NCI-H128 (cell line): ENCODE results near the gene GUCA2B.

Source experiments
- DNase-seq: peaks from one replicate; lab custom pipeline; 2025; ENCODE audit not compliant: unreplicated experiment; lab: John Stamatoyannopoulos, UW

GUCA2B gene

DNA sequence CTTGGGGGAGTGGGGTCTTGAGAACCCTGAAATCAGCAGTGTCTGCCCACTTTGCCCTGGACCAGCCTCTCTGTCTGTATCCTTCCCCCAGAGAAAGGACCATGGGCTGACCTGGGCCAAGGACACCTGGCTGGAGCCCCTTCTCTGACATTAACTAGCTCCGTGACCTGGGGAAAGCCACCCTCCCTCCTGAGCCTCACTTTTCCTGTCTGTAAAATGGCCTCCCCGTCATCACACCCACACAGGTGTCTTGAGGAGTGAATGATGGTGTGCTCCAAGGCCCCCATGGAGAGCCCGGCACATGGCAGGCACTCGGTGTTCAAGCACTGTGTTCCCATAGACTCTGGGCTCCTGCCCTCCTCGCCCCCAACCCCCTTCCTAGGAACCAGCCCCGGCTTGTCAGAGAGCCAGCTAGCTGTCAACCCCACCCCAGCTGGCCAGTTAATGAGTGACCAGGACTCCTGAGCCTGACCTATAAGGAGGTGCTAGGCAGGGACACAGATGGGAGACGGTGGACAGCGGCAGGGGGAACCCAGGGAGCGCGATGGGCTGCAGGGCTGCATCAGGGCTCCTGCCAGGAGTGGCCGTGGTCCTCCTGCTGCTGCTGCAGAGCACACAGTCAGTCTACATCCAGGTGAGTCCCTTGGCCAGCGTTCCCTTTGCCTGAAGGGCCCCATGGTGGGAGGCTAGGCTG lies at the start of gene GUCA2B:
Gene GUCA2B (plus strand): TSS at position 504 of the 694 bp plus-strand sequence. CDS start 41 bp downstream, at position 545.
- no peak for DNase-seq

DNA sequence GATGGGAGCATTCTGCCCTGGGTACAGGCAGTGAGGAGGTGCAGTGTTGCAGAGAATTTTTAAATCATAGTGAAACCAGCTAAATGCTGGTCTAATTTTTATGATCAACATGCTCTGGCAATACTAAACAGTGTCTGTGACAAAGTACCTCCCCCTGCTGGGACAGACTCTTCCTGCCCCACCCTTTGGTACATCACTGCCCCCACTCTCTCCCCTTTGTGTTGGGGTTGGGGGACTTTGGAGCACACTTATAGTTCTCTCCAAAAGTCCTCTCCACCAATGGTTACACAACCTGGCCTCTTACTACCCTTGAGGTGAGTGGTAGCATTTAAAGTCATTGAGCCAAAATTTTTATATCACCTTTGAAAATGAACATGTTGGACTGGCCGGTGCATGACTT lies 48.2 kb upstream of the GUCA2B start:
- DNase-seq = no peak

DNA sequence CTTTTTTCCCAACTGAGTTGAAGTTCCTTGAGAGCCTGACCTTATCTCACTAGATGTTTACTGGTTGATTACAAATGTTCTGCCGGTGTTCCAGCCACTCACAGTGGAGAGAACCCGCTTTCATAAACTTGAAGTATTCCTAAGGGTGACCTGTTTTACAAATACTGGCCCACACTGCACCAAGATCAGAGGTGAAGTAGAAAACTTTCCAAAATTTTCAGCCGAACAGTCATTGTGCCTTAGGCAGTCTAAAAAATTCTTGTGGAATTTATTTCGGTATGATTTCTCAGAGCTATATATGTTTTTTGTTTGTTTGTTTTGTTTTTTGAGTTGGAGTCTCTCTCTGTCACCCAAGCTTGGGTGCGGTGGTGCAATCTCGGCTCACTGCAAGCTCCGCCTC lies 44.9 kb upstream of the GUCA2B start:
- no peak for DNase-seq

DNA sequence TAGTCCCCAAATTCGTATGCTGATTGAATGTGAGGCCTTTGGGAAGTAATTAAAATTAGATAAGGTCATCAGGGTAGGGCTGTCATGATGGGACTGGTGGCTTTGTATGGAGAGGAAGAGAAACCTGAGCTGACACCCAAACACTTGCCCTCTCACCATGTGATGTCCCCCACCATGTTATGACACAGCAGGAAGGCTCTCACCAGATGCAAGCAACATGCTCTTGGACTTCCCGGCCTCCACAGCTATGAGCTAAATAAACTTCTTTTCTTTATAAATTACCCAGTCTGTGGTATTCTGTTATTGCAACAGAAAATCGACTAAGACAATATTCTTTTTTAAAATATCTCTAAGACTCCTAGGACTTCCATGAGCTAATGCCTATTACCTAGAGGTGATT lies 43.6 kb upstream of the GUCA2B start:
- no peak for DNase-seq

DNA sequence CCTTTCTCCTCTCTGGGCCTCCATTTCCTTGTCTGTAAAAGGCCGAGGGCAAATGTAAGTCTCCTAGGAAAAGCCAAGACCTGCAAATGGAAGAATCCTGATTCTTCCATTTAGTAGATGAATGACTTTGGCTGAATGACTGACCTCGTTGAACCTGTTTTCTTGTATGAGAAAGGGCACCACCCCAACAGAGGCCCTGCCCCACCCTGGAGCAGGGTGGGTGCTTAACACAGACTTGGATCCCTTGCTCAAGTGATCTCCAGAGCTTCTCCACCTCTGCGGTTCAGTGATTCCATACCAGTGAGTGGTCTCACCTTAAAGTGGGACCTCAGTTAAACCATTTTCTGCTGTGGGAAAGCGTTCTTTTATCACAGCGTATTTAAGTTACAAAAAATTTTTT lies 39.0 kb upstream of the GUCA2B start:
- DNase-seq = no peak

- DNase-seq = no peak
These were observed 36.0 kb upstream of the GUCA2B start for GRCh38 chr1:42117214-42117613.

DNA sequence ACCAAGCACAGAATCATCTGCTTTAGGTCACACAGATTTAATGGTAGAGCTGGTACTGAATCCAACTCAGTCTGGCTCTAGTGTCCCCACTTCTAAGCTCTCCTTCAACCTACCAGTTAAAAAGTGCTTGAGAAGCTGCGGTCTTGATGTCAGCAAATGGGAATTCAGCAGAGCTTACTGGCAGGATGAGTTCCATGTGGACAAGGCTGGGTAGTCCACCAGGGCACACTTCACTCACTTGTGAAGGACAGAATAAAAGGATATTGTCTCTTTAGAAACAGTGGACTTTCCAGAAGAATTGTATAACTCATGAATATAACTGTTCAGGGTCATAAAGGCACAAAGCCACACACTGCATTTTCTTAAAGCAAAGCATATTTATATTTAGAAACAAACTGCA lies 35.1 kb upstream of the GUCA2B start:
- DNase-seq = no peak

GRCh38 chr1:42122408-42122807 lies 30.8 kb upstream of the GUCA2B start:
- DNase-seq = no peak

GRCh38 chr1:42125552-42125951 lies 27.7 kb upstream of the GUCA2B start:
- DNase-seq = no peak

- DNase-seq = no peak
These were observed 25.4 kb upstream of the GUCA2B start for GRCh38 chr1:42127767-42128166.

DNA sequence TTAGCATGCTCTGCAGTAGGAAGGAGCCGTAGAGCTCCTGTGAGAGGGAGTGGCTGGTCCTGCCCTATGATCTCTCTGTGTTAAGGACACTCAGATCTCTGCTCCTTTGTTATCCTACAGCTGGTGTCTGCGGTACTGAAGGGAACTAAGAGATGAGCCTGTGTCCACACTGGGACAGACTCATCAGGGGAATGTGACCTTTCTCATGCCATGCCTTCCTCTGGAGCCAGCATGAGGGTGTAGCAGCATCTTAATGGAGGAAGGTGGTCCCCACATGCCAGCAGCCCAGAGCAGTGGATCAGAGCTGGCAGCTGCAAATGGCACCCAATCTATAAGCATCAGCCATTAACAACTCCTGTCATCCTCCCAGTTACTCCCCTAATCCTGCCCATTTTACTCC lies 24.7 kb upstream of the GUCA2B start:
- no peak for DNase-seq

GRCh38 chr1:42128964-42129363 lies 24.2 kb upstream of the GUCA2B start:
- no peak for DNase-seq

DNA sequence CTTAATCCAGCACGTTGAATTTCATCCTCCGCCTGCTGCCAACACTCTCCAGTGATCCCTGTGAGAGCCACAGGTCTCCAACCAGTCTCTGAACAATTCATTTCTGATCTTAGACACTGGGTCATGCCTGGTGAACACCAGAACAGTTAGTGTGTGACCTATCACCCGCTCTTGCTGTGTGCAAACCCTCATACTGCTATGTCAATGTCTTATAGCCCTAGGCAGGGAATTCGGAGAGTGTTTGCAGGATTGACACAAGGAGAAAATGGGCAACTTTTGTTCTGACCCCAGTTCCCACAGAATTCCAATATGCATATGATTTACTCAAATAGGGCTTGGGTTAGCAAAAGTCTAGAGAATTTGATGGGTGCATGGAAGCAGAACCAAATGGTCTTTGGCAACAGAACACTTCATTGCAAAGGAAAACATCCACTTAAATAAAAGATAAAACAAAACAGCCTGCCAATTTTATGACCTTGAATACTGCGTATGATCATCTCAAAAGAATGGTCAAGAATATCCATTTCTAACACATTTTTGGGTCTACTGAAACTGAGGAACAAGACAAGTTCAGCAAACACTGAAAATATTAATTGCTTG lies 23.0 kb upstream of the GUCA2B start:
- DNase-seq = no peak

GRCh38 chr1:42133390-42133789 lies 19.8 kb upstream of the GUCA2B start:
- DNase-seq = no peak

- DNase-seq = no peak
These were observed 19.2 kb upstream of the GUCA2B start for GRCh38 chr1:42133809-42134526.

GRCh38 chr1:42135426-42135825 lies 17.8 kb upstream of the GUCA2B start:
- DNase-seq = no peak

DNA sequence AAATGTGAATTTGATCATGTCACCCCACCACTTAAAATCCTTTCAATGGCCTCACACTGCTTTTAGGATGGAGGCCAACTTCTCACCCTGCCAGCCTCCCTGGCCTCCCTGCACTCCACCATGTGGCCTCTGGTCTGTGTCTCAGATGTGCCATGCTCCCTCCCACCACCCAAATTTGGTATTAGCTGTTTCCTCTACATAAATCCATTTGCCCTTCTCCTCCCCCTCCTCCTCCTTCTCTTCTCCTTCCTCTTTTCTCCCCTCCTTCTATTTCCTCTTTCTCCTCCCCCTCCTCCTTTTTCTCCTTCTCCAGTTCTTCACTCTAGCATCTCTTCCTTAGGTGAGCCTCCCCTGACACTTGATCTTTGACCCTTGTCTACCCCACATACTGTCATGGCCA lies 16.7 kb upstream of the GUCA2B start:
- DNase-seq = no peak

DNA sequence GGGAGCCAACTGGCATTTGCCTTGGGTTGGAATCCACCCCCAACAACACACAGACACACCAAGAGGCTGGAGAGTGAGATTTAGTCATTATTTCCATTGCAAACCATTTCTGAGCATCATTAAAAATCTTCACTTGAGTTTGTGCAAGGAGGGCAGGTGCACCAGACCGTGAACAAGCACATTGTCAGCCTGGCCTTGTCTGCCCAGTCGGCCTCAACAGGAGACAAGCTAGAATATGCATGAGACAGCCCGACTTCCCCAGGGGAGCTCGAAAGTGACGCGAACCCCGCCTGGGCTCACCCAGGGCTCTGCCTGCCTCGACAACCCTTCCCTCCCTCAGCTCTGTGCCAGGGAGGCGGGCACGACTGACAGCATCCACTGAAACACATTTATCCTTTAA lies 15.4 kb upstream of the GUCA2B start:
- DNase-seq = no peak

DNA sequence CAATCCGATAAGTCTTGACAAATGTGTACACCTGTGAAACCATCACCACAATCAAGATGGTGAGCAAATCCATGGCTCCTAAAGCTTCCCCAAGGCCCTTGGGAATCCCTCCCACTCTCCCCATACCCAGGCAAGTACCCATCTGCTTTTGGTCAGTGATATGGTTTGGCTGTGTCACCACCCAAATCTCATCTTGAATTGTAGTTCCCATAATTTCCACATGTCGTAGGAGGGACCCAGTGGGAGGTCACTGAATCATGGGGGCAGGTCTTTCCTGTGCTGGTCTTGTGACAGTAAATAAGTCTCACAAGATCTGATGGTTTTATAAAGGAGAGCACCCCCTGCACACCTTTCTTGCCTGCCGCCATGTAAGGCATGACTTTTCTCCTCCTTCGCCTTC lies 14.6 kb upstream of the GUCA2B start:
- no peak for DNase-seq

DNA sequence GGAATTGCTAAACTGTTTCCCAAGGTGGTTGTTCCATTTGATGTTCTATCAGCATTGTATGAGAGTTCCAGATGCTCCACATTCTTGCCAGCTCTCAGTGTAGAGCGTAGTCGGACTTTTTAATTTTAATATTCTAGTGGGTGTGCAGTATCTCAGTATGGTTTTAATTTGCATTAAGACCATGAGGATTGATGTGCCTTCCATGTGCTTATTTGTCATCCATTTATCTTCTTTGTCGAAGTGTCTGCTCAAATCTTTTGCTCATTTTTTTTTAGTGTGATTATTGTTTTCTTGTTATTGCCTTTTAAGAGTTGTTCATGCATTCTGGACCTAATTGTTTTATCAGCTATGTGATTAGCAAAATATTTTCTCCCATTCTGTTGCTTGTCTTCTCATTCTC lies 13.8 kb upstream of the GUCA2B start:
- DNase-seq = no peak

- no peak for DNase-seq
These were observed 13.0 kb upstream of the GUCA2B start for GRCh38 chr1:42140191-42140590.

GRCh38 chr1:42141978-42142377 lies 11.2 kb upstream of the GUCA2B start:
- no peak for DNase-seq
